Embryonic facial prominence (tissue), 1 donor: ENCODE results near the gene SLC16A3.
"Not testable (repeated sequence)": the region's sequence is repeated elsewhere in the genome, so short reads cannot be mapped to it uniquely, and the experiment has no call there.

Source experiments
- DNase-seq: peaks from one replicate; pipeline ENCODE4 v3.0.0-alpha.2; 2016; ENCODE audit errors: extremely low spot score

The SLC16A3 gene

GRCh38 chr17:82247182-82247823 lies 18.5 kb downstream of the SLC16A3 start:
- no peak for DNase-seq

GRCh38 chr17:82247856-82248671 lies 19.2 kb downstream of the SLC16A3 start:
- no peak for DNase-seq

- no peak for DNase-seq
Observed at GRCh38 chr17:82248815-82249674, 20.2 kb downstream of the SLC16A3 start.

- no peak for DNase-seq
Observed at GRCh38 chr17:82249896-82250581, 21.2 kb downstream of the SLC16A3 start.

GRCh38 chr17:82250868-82251500 lies 22.1 kb downstream of the SLC16A3 start:
- no peak for DNase-seq

GRCh38 chr17:82252511-82253178 lies 23.8 kb downstream of the SLC16A3 start:
- DNase-seq: no peak

GRCh38 chr17:82253179-82253544 lies 24.3 kb downstream of the SLC16A3 start:
- DNase-seq: no peak

GRCh38 chr17:82254096-82254495 lies 25.3 kb downstream of the SLC16A3 start:
- not testable (repeated sequence) for DNase-seq

GRCh38 chr17:82254746-82255145 lies 25.9 kb downstream of the SLC16A3 start:
- not testable (repeated sequence) for DNase-seq

- DNase-seq: no peak
Observed at GRCh38 chr17:82255402-82255972, 26.6 kb downstream of the SLC16A3 start.

- no peak for DNase-seq
Observed at GRCh38 chr17:82256242-82256885, 27.5 kb downstream of the SLC16A3 start.

- no peak for DNase-seq
Observed at GRCh38 chr17:82257473-82257872, 28.6 kb downstream of the SLC16A3 start.

GRCh38 chr17:82258555-82258954 lies 29.7 kb downstream of the SLC16A3 start:
- no peak for DNase-seq

- DNase-seq: not testable (repeated sequence)
Observed at GRCh38 chr17:82259972-82260961, 31.4 kb downstream of the SLC16A3 start.

- DNase-seq: no peak
Observed at GRCh38 chr17:82262344-82262743, 33.5 kb downstream of the SLC16A3 start.

- DNase-seq: no peak
Observed at GRCh38 chr17:82263641-82264040, 34.8 kb downstream of the SLC16A3 start.

GRCh38 chr17:82266142-82266541 lies 37.3 kb downstream of the SLC16A3 start:
- DNase-seq: no peak

GRCh38 chr17:82267575-82268379 lies 38.9 kb downstream of the SLC16A3 start:
- DNase-seq: no peak
